Thyroid gland (tissue), 4 donors: Measurements from ENCODE around the gene MOSPD2.

ENCODE experiments used
- POLR2A ChIP-seq, 2 donors: fragments of 450-650 bp; IDR thresholded peaks; one replicate each; pipeline ENCODE4 v1.6.1; 2017; ENCODE audit warnings: antibody characterized with exemption in 2 of 2, mild to moderate bottlenecking in 2 of 2, moderate library complexity in 1 of 2
- TF ChIP-seq, protein P1 (sequence below), 6 experiments: fragments of 200-600 bp in 3 of 6; fragments of 450-650 bp in 3 of 6; sonication (generic) in 3 of 6; IDR thresholded peaks; one replicate each; pipeline ENCODE4 v1.5.1; 2016 to 2019; ENCODE audit warnings: antibody characterized with exemption in 6 of 6, mild to moderate bottlenecking in 2 of 6, inconsistent platforms in 1 of 6, moderate library complexity in 1 of 6

- TF ChIP-seq, protein P1, sequence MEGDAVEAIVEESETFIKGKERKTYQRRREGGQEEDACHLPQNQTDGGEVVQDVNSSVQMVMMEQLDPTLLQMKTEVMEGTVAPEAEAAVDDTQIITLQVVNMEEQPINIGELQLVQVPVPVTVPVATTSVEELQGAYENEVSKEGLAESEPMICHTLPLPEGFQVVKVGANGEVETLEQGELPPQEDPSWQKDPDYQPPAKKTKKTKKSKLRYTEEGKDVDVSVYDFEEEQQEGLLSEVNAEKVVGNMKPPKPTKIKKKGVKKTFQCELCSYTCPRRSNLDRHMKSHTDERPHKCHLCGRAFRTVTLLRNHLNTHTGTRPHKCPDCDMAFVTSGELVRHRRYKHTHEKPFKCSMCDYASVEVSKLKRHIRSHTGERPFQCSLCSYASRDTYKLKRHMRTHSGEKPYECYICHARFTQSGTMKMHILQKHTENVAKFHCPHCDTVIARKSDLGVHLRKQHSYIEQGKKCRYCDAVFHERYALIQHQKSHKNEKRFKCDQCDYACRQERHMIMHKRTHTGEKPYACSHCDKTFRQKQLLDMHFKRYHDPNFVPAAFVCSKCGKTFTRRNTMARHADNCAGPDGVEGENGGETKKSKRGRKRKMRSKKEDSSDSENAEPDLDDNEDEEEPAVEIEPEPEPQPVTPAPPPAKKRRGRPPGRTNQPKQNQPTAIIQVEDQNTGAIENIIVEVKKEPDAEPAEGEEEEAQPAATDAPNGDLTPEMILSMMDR (IDR thresholded peaks at IDR 0.05), result no peak
- no peak for TF ChIP-seq POLR2A (IDR thresholded peaks at IDR 0.05)
These were observed 42.4 kb downstream of the MOSPD2 start for GRCh38 chrX:14915596-14915995.
